ENCODE measurements around the gene MYO1H.

The MYO1H gene

DNA sequence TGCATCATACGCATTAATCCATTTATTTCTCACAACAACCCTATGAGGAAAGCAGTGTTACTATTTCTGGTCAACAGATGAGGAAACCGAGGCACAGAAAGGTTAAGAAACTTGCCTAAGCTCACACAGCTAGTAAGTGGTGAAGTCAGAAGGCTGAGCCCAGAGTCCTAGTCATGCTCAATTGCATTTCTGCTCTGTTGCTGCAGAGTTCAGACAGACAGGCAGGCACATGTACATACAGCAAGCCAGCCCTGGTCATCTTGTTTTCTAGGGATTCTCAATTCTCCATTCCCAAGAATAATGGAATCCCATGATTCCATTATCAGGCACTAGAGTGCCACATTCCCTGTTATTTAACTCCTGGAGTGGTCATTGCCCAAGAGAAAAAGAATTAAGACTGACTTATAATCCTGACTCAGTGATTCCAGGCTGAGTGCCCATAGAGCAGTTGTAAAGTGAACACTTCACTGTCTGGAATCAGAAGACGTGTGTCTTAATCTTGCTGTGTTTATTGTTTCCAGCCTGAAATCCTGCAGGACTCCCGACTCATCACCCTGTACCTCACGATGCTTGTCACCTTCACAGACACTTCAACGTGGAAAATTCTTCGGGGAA lies 140.5 kb downstream of the MYO1H start:
- Histone ChIP-seq H3K36me3 (ENCODE audit: control insufficient read depth in 2 of 2, insufficient read depth in 2 of 2, low read length in 2 of 2) (peaks cover 85 to 88% of the 10 kb centered on the region in 2 donors), H3K27me3 (ENCODE audit: control insufficient read depth in 2 of 2, insufficient read depth in 2 of 2, low read length in 2 of 2) (no peaks in the 10 kb centered on the region), H3K9me3 (ENCODE audit: control insufficient read depth in 2 of 2, low read length in 2 of 2) (no peaks in the 10 kb centered on the region), H3K4me1 (ENCODE audit: control insufficient read depth in 2 of 2, insufficient read depth in 2 of 2, low read length in 2 of 2) (no peaks in the 10 kb centered on the region), H3K4me3 (ENCODE audit: low read length in 2 of 2) (no peak overlapping the region), H3K9ac (ENCODE audit: low read depth in 1 of 2, low read length in 2 of 2) (no peak overlapping the region), H3K27ac (ENCODE audit: low read depth in 2 of 2, low read length in 2 of 2) (no peak overlapping the region)

DNA sequence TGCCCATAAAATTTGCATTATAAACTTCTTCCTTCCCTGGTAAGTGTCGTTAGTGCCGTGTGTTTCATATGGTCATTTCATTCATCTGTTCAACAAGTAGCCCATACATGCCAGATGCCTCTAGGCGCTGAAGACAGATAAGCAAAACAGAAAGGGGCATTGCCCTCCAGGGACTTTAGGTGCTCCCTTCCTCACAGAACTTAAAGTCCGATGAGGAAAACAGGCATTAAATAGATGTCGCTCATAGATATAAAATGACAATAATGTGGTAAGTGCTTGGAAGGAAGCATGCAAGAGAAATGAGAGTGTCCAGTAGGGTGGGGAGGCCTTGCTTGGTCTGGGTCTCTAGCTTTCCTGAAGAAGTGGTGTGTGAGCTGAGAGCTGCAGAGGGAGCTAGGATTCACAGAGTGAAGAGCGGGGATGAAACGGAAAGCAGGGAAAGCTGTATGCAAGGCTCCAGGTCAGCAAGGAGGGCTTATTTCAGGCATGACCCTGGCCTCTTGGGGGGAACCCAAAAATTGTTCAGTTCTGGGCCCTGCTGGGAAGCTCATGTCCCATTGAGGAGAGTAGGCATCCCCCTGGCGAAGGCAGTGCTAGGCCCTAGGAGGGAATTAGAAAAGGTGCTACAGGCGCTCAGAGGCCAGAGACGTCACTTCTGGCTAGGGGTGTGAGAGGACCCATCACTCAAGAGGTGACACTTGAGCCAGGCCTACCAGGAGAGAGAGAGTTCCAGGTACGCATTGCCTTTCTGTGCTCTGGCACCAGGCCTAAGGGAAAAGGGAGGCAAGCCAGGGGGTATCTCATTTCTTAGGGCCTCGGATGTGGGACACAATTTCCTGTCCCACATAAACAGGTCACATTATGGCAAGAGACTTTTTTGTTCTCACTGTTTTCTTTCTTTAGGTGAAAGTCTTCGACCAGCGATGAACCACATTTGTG lies 141.6 kb downstream of the MYO1H start:
- Histone ChIP-seq H3K9me3 (ENCODE audit: control insufficient read depth in 2 of 2, low read length in 2 of 2) (no peaks in the 10 kb centered on the region), H3K9ac (ENCODE audit: low read depth in 1 of 2, low read length in 2 of 2) (no peak overlapping the region), H3K4me3 (ENCODE audit: low read length in 2 of 2) (no peak overlapping the region), H3K27me3 (ENCODE audit: control insufficient read depth in 2 of 2, insufficient read depth in 2 of 2, low read length in 2 of 2) (no peaks in the 10 kb centered on the region), H3K27ac (ENCODE audit: low read depth in 2 of 2, low read length in 2 of 2) (no peak overlapping the region), H3K4me1 (ENCODE audit: control insufficient read depth in 2 of 2, insufficient read depth in 2 of 2, low read length in 2 of 2) (no peaks in the 10 kb centered on the region), H3K36me3 (ENCODE audit: control insufficient read depth in 2 of 2, insufficient read depth in 2 of 2, low read length in 2 of 2) (peaks cover 77 to 82% of the 10 kb centered on the region in 2 donors)

DNA sequence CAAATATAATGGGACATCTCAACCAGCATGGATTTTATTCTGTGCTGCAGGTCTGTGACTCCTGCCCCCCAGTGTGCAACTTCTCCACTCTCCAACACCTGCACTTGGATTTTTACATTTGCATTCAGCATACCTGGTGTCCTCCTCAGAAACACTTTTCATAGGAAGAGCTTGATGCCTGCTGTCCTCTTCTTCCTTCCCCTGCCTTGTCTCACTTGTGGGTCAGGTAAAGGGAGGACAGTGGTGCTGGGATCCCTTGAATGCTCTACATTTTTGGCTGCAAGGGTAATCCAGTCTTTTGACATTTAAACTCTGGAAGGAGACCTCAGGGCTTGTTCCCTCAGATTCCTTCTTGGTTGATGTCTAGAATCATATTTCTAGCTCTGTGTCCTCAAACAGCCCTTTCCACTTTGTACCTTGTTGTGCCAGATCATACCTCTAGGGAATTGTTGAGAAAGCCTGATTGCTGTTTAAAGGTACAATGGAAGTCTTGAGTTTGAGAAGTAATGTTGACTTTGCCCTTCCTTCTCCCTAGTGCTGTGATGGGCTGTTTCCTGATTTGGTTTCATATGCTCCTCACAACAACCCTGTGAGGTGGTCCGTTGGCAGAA lies 142.4 kb downstream of the MYO1H start:
- H3K9ac ChIP-seq (ENCODE audit: low read depth in 1 of 2, low read length in 2 of 2): no peak overlapping the region
- no peak overlapping the region for H3K4me3 ChIP-seq (ENCODE audit: low read length in 2 of 2)
- H3K36me3 ChIP-seq (ENCODE audit: control insufficient read depth in 2 of 2, insufficient read depth in 2 of 2, low read length in 2 of 2): peaks cover 79 to 83% of the 10 kb centered on the region in 2 donors
- H3K27ac ChIP-seq (ENCODE audit: low read depth in 2 of 2, low read length in 2 of 2): no peak overlapping the region
- no peaks in the 10 kb centered on the region for H3K27me3 ChIP-seq (ENCODE audit: control insufficient read depth in 2 of 2, insufficient read depth in 2 of 2, low read length in 2 of 2)
- H3K4me1 ChIP-seq (ENCODE audit: control insufficient read depth in 2 of 2, insufficient read depth in 2 of 2, low read length in 2 of 2): no peaks in the 10 kb centered on the region
- no peaks in the 10 kb centered on the region for H3K9me3 ChIP-seq (ENCODE audit: control insufficient read depth in 2 of 2, low read length in 2 of 2)

DNA sequence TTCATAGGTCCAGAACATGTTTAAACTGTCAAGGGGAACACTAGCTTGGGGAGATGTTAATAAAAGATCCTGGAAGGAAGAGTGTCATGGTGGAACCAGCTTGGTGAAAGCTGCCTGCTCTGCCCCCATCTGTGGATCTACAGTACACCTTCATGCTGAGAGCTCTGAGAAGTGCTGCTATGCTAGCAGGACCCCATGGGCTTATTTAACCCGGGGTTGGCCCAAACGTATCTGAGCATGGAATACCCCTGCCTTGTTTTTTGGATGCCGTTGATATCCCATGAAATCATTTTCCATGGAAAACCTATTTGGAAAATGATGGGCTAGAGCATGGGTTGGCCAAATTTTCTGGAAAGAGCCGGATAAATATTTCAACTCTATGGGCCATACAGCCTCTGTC lies 144.0 kb downstream of the MYO1H start:
- Histone ChIP-seq H3K27ac (ENCODE audit: low read depth in 2 of 2, low read length in 2 of 2) (no peak overlapping the region), H3K36me3 (ENCODE audit: control insufficient read depth in 2 of 2, insufficient read depth in 2 of 2, low read length in 2 of 2) (peaks cover 66 to 72% of the 10 kb centered on the region in 2 donors), H3K4me3 (ENCODE audit: low read length in 2 of 2) (no peak overlapping the region), H3K4me1 (ENCODE audit: control insufficient read depth in 2 of 2, insufficient read depth in 2 of 2, low read length in 2 of 2) (no peaks in the 10 kb centered on the region), H3K27me3 (ENCODE audit: control insufficient read depth in 2 of 2, insufficient read depth in 2 of 2, low read length in 2 of 2) (no peaks in the 10 kb centered on the region), H3K9me3 (ENCODE audit: control insufficient read depth in 2 of 2, low read length in 2 of 2) (no peaks in the 10 kb centered on the region), H3K9ac (ENCODE audit: low read depth in 1 of 2, low read length in 2 of 2) (no peak overlapping the region)

DNA sequence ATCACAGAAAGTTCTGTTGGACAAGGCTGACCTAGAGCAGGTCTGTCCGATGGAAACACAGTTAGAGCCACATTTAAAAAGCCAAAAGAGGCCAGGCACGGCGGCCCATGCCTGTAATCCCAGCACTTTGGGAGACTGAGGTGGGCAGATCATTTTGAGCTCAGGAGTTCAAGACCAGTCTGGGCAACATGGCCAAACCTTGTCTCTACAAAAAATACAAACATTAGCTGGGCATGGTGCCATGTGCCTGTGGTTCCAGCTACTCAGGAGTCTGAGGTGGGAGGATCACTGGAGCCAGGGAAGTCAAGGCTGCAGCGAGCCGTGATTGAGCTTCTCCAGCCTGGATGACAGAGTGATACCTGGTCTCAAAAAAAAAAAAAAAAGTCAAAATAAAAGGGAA lies 144.7 kb downstream of the MYO1H start:
- H3K9me3 ChIP-seq (ENCODE audit: control insufficient read depth in 2 of 2, low read length in 2 of 2): no peaks in the 10 kb centered on the region
- H3K27me3 ChIP-seq (ENCODE audit: control insufficient read depth in 2 of 2, insufficient read depth in 2 of 2, low read length in 2 of 2): no peaks in the 10 kb centered on the region
- no peak overlapping the region for H3K27ac ChIP-seq (ENCODE audit: low read depth in 2 of 2, low read length in 2 of 2)
- H3K9ac ChIP-seq (ENCODE audit: low read depth in 1 of 2, low read length in 2 of 2): no peak overlapping the region
- peaks cover 59 to 67% of the 10 kb centered on the region in 2 donors for H3K36me3 ChIP-seq (ENCODE audit: control insufficient read depth in 2 of 2, insufficient read depth in 2 of 2, low read length in 2 of 2)
- H3K4me3 ChIP-seq (ENCODE audit: low read length in 2 of 2): no peak overlapping the region
- H3K4me1 ChIP-seq (ENCODE audit: control insufficient read depth in 2 of 2, insufficient read depth in 2 of 2, low read length in 2 of 2): no peaks in the 10 kb centered on the region

DNA sequence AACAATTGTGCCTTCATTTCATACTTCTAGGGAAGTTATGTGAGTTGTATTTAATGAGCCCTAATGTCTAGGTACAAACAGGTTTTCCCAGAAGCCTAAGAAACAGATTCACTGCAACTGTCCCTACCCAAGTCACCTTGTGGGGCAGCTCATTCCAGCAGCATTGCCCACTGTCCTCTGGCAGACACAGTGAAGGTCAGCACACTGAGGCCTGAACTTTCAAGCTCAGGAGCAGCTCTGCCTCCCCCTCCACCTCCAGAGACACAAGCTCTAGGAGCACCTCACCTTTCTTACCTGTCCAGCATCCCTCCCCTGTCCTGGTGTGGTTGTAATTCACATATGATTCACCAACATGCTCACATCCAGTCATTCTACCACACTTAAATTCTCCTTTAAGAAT lies 145.4 kb downstream of the MYO1H start:
- peaks cover 58 to 67% of the 10 kb centered on the region in 2 donors for H3K36me3 ChIP-seq (ENCODE audit: control insufficient read depth in 2 of 2, insufficient read depth in 2 of 2, low read length in 2 of 2)
- H3K9me3 ChIP-seq (ENCODE audit: control insufficient read depth in 2 of 2, low read length in 2 of 2): no peaks in the 10 kb centered on the region
- H3K4me3 ChIP-seq (ENCODE audit: low read length in 2 of 2): no peak overlapping the region
- H3K27ac ChIP-seq (ENCODE audit: low read depth in 2 of 2, low read length in 2 of 2): no peak overlapping the region
- no peaks in the 10 kb centered on the region for H3K27me3 ChIP-seq (ENCODE audit: control insufficient read depth in 2 of 2, insufficient read depth in 2 of 2, low read length in 2 of 2)
- H3K4me1 ChIP-seq (ENCODE audit: control insufficient read depth in 2 of 2, insufficient read depth in 2 of 2, low read length in 2 of 2): no peaks in the 10 kb centered on the region
- H3K9ac ChIP-seq (ENCODE audit: low read depth in 1 of 2, low read length in 2 of 2): no peak overlapping the region

DNA sequence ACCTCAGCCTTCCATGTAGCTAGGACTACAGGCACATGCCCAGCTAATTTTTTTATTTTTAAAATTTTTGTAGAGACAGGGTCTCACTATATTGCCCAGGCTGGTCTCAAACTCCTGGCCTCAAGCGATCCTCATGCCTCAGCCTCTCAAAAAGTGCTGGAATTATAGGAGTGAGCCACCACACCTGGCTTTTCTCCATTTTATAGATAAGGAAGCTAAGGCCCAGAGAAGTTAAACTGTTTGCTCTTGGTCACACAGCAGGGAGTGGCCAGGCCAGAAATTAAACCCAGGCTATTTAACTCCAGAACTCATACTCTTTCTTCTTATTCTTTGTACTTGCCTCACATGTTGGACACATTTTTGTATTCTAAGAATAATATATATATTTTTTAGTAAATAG lies 146.2 kb downstream of the MYO1H start:
- Histone ChIP-seq H3K27me3 (ENCODE audit: control insufficient read depth in 2 of 2, insufficient read depth in 2 of 2, low read length in 2 of 2) (no peaks in the 10 kb centered on the region), H3K9me3 (ENCODE audit: control insufficient read depth in 2 of 2, low read length in 2 of 2) (no peaks in the 10 kb centered on the region), H3K36me3 (ENCODE audit: control insufficient read depth in 2 of 2, insufficient read depth in 2 of 2, low read length in 2 of 2) (peaks cover 58 to 66% of the 10 kb centered on the region in 2 donors), H3K9ac (ENCODE audit: low read depth in 1 of 2, low read length in 2 of 2) (no peak overlapping the region), H3K4me1 (ENCODE audit: control insufficient read depth in 2 of 2, insufficient read depth in 2 of 2, low read length in 2 of 2) (no peaks in the 10 kb centered on the region), H3K4me3 (ENCODE audit: low read length in 2 of 2) (no peak overlapping the region), H3K27ac (ENCODE audit: low read depth in 2 of 2, low read length in 2 of 2) (no peak overlapping the region)

DNA sequence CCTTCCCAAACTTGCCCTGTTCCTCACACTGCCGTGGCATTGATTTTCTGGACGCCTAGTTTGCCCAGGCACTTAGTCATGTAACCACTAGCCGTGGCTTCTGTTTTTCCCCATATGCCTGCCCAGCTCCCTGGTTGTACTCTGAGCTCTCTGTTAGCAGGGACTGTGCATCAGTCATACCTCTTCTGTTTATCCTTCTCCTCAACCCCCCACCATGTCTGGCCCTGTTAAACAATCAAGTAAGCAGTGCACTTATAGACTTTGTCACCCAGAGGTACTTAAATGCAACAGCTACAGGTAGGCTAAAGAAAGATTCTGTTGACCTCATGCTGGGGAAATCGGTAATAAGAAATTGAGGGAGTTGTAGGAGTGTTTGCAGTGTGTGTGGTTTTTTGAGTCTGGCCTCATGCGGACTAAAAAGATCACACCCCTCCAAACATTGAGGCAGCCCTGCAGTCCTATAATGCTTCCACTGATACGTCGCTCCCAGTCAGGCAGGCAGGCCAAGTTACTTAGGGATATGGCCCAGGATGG lies 146.7 kb downstream of the MYO1H start:
- Histone ChIP-seq H3K4me1 (ENCODE audit: control insufficient read depth in 2 of 2, insufficient read depth in 2 of 2, low read length in 2 of 2) (no peaks in the 10 kb centered on the region), H3K36me3 (ENCODE audit: control insufficient read depth in 2 of 2, insufficient read depth in 2 of 2, low read length in 2 of 2) (peaks cover 58 to 66% of the 10 kb centered on the region in 2 donors), H3K9me3 (ENCODE audit: control insufficient read depth in 2 of 2, low read length in 2 of 2) (no peaks in the 10 kb centered on the region), H3K27me3 (ENCODE audit: control insufficient read depth in 2 of 2, insufficient read depth in 2 of 2, low read length in 2 of 2) (no peaks in the 10 kb centered on the region), H3K9ac (ENCODE audit: low read depth in 1 of 2, low read length in 2 of 2) (no peak overlapping the region), H3K4me3 (ENCODE audit: low read length in 2 of 2) (no peak overlapping the region), H3K27ac (ENCODE audit: low read depth in 2 of 2, low read length in 2 of 2) (no peak overlapping the region)

DNA sequence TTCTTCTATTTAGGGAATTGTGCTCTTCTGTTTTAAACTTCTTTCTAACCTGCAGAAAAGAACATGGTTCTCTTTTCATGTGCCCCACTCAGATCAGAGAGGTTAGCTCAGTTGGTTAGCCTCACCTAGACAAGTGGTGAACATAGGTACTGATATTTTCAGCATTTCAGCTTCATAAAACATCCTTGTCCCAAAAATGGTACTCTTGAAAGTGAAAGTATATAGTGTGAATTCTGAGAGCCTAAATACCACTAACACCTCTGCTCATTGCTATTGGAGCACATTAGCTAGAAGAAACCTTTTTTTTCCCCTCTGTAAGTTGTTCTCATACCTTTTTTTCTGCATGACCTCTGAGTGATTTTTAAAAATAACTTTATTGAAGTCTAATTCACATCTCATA lies 147.3 kb downstream of the MYO1H start:
- Histone ChIP-seq H3K4me3 (ENCODE audit: low read length in 2 of 2) (no peak overlapping the region), H3K4me1 (ENCODE audit: control insufficient read depth in 2 of 2, insufficient read depth in 2 of 2, low read length in 2 of 2) (no peaks in the 10 kb centered on the region), H3K27me3 (ENCODE audit: control insufficient read depth in 2 of 2, insufficient read depth in 2 of 2, low read length in 2 of 2) (no peaks in the 10 kb centered on the region), H3K27ac (ENCODE audit: low read depth in 2 of 2, low read length in 2 of 2) (no peak overlapping the region), H3K36me3 (ENCODE audit: control insufficient read depth in 2 of 2, insufficient read depth in 2 of 2, low read length in 2 of 2) (peaks cover 57 to 63% of the 10 kb centered on the region in 2 donors), H3K9me3 (ENCODE audit: control insufficient read depth in 2 of 2, low read length in 2 of 2) (no peaks in the 10 kb centered on the region), H3K9ac (ENCODE audit: low read depth in 1 of 2, low read length in 2 of 2) (no peak overlapping the region)

DNA sequence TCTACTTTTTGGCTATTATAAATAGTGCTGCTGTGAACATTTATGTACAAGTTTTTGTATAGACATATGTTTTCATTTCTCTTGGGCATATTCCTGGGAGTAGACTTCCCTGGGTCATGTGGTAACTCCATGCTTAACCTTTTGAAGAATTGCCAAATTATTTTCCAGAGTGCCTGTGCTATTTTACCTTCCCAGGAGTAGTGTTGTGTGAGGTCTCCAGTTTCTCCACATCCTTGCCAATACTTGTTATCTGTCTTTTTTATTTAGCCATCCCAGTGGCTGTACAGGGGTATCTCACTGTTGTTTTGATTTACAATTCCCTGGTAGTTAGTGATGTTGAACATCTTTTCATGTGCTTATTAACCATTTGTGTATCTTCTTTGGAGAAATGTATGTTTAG lies 148.6 kb downstream of the MYO1H start:
- no peak overlapping the region for H3K27ac ChIP-seq (ENCODE audit: low read depth in 2 of 2, low read length in 2 of 2)
- H3K9ac ChIP-seq (ENCODE audit: low read depth in 1 of 2, low read length in 2 of 2): no peak overlapping the region
- H3K27me3 ChIP-seq (ENCODE audit: control insufficient read depth in 2 of 2, insufficient read depth in 2 of 2, low read length in 2 of 2): no peaks in the 10 kb centered on the region
- H3K4me3 ChIP-seq (ENCODE audit: low read length in 2 of 2): no peak overlapping the region
- H3K9me3 ChIP-seq (ENCODE audit: control insufficient read depth in 2 of 2, low read length in 2 of 2): no peaks in the 10 kb centered on the region
- no peaks in the 10 kb centered on the region for H3K4me1 ChIP-seq (ENCODE audit: control insufficient read depth in 2 of 2, insufficient read depth in 2 of 2, low read length in 2 of 2)
- peaks cover 56 to 63% of the 10 kb centered on the region in 2 donors for H3K36me3 ChIP-seq (ENCODE audit: control insufficient read depth in 2 of 2, insufficient read depth in 2 of 2, low read length in 2 of 2)
